ENCODE results near the gene DENND1A. TPM values are rescaled to one million over a fixed set of nuclear protein-coding genes. Genes with fewer than 3 reads are reported as not detected.

DENND1A gene
- total RNA-seq, 4 donors from 2014 or later, result 20.9 to 33.6 (median 23.7) TPM

DNA sequence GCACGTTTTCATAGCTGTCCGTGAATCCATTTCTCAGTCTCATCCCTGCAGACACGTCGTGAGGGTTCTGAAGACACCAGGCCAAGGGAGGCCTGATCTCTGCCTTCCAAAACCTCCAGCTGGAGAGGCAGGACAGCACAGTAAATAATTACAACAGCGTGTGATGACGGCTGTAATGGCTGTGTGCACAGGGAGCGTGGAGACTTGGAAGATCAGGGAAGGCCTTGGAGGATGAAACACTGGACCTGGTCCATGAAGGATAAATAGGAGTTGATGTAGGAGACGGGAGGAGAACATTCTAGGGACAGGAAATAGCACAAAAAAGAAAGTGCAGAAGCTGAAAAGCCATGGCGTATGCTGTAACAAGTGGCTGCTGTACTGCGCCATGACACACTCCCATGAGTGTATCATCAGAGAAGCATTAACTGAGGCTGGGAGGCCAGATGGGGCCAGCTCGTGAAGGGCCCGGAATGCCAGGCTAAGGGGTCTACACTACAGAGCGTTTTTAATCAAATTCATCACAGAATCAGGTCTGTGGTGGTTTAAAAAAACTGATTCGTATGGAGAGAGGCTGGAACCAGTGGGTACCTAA lies 476.8 kb downstream of the DENND1A start:
- TF ChIP-seq, protein P1, sequence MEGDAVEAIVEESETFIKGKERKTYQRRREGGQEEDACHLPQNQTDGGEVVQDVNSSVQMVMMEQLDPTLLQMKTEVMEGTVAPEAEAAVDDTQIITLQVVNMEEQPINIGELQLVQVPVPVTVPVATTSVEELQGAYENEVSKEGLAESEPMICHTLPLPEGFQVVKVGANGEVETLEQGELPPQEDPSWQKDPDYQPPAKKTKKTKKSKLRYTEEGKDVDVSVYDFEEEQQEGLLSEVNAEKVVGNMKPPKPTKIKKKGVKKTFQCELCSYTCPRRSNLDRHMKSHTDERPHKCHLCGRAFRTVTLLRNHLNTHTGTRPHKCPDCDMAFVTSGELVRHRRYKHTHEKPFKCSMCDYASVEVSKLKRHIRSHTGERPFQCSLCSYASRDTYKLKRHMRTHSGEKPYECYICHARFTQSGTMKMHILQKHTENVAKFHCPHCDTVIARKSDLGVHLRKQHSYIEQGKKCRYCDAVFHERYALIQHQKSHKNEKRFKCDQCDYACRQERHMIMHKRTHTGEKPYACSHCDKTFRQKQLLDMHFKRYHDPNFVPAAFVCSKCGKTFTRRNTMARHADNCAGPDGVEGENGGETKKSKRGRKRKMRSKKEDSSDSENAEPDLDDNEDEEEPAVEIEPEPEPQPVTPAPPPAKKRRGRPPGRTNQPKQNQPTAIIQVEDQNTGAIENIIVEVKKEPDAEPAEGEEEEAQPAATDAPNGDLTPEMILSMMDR (IDR thresholded peaks at IDR 0.05), result no peak
- TF ChIP-seq POLR2AphosphoS5 (IDR thresholded peaks at IDR 0.05) (no peak), EP300 (IDR thresholded peaks at IDR 0.05) (no peak), POLR2A (IDR thresholded peaks at IDR 0.05) (no peak)
- WGBS, 2 donors (ENCODE audit: low coverage in 1 of 2), result 81 to 84% methylated on average over 7 to 11 of the region's 14 CpGs
- peaks cover 0 to 14% (median 0%) of the 10 kb centered on the region in 3 donors for H3K4me1 ChIP-seq
- no peaks in the 10 kb centered on the region for H3K27me3 ChIP-seq
- H3K36me3 ChIP-seq, result peaks cover 0 to 42% of the 10 kb centered on the region in 2 donors
- no peaks in the 10 kb centered on the region for H3K9me3 ChIP-seq
- H3K27ac ChIP-seq, result no peak overlapping the region
- no peak for ATAC-seq
- H3K4me3 ChIP-seq, result no peak overlapping the region

DNA sequence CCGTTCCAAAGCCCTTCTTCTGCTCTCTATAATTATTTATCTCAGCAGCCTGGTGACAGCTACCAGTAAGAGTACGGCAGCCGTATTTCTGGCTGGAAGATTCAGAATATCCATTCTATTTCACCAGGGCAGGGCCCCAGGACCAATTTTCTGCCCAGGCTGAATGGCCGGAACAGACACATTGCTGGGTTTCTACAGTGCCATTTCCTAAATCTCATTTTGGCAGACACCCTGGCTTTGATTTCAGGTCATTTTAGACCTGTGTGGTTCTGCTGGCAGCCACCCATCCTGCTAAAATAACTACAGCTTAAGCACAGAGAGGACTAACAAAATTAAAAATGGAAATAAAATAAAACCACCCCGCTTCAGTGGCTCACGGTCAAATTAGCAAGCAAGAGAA lies 478.9 kb downstream of the DENND1A start:
- Histone ChIP-seq H3K27me3 (no peaks in the 10 kb centered on the region), H3K4me3 (no peak overlapping the region), H3K36me3 (peaks cover 0 to 45% of the 10 kb centered on the region in 2 donors), H3K4me1 (peaks cover 0 to 14% (median 0%) of the 10 kb centered on the region in 3 donors), H3K9me3 (no peaks in the 10 kb centered on the region), H3K27ac (no peak overlapping the region)
- no peak for ATAC-seq
- WGBS, 2 donors (ENCODE audit: low coverage in 1 of 2), result 48 to 72% methylated on average over 5 to 6 of the region's 6 CpGs
- TF ChIP-seq EP300 (IDR thresholded peaks at IDR 0.05) (no peak), POLR2AphosphoS5 (IDR thresholded peaks at IDR 0.05) (no peak), POLR2A (IDR thresholded peaks at IDR 0.05) (no peak)
- TF ChIP-seq, protein P1 (IDR thresholded peaks at IDR 0.05), result no peak

DNA sequence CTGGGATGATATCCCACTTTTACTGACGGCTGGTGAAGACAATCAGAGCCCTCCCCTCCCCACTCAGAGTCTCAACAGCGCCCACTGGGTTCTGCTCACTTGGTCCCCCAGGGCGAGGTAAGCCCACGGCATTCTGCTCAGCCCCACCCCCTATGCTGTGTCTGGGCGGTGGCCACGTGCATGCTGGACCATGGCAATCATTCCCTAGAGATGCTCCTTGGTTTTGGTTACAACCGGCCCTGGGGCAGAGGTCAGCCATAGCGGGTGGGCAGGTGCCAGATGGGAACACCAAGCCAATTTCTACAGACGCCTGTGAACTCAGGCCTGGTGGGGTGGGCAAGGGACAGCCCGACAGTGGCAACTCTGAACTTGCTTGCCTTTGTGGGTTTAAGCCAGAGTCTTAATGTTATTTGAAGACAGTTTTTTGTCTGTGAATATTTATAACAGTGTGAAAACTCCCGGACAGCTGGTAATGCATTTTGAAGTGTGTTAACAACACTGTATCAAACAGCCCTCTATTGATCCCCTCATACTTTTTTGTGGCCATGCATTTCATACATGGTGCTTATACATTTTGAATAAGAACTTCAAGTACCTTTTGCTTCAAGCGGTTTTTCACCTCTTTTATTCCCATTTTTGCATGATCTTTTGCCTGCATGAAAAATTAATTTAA lies 479.7 kb downstream of the DENND1A start:
- Histone ChIP-seq H3K9me3 (no peaks in the 10 kb centered on the region), H3K27ac (no peak overlapping the region), H3K4me1 (peaks cover 0 to 14% (median 0%) of the 10 kb centered on the region in 3 donors), H3K27me3 (no peaks in the 10 kb centered on the region), H3K4me3 (no peak overlapping the region), H3K36me3 (peaks cover 0 to 46% of the 10 kb centered on the region in 2 donors)
- no peak for ATAC-seq
- WGBS, 2 donors (ENCODE audit: low coverage in 1 of 2), result 80 to 89% methylated on average over 5 to 8 of the region's 12 CpGs
- TF ChIP-seq POLR2A (IDR thresholded peaks at IDR 0.05), result no peak
- TF ChIP-seq, protein P1 (IDR thresholded peaks at IDR 0.05), result no peak
- TF ChIP-seq EP300 (IDR thresholded peaks at IDR 0.05), result no peak
- no peak for TF ChIP-seq POLR2AphosphoS5 (IDR thresholded peaks at IDR 0.05)

DNA sequence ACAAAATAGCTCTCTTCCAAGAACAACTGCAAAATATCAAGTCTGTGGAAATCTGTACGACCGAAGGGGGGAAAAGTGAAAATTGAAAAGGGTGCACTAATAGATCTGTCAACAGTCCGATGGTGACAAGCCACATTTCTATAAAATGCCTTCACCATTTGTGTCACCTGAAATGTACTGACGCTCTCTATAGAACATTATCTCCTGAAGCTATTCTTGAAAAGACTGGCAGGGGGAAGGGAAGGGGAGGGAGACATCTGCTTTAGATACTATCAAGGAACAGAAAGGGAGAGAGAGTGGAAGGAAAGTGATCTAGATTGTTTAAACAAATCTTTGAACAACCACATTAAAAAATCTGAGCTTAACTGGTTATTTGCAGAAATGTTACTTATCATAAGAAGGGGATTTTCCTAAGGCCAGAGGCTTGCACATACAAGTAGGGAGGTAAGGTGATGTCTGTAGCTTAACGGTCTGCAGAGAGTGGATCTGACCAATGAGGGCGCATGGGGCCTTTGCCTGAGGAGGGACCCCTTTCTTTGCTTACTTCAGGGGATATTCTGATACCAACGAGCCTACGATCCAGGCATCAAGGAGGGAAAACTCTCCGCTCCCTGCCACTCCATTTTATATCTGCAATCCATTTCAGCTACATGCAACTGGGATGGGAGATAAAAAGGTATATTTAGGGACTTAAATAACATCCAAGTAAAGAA lies 481.8 kb downstream of the DENND1A start:
- no peak for TF ChIP-seq POLR2AphosphoS5 (IDR thresholded peaks at IDR 0.05)
- no peak for TF ChIP-seq POLR2A (IDR thresholded peaks at IDR 0.05)
- no peak for TF ChIP-seq EP300 (IDR thresholded peaks at IDR 0.05)
- TF ChIP-seq, protein P1 (IDR thresholded peaks at IDR 0.05), result no peak
- no peaks in the 10 kb centered on the region for H3K9me3 ChIP-seq
- H3K27ac ChIP-seq, result no peak overlapping the region
- no peak overlapping the region for H3K4me3 ChIP-seq
- no peaks in the 10 kb centered on the region for H3K27me3 ChIP-seq
- peaks cover 0 to 45% of the 10 kb centered on the region in 2 donors for H3K36me3 ChIP-seq
- no peak for ATAC-seq
- H3K4me1 ChIP-seq, result peaks cover 0 to 14% (median 0%) of the 10 kb centered on the region in 3 donors
- WGBS, 2 donors (ENCODE audit: low coverage in 1 of 2), result 88 to 93% methylated on average over 5 to 9 of the region's 9 CpGs
